ENCODE data around the gene PLEKHA8. TPM values are rescaled to one million over a fixed set of nuclear protein-coding genes. Genes with fewer than 3 reads are reported as not detected.

Gene PLEKHA8
- total RNA-seq, 1 donor = 13.8 TPM

DNA sequence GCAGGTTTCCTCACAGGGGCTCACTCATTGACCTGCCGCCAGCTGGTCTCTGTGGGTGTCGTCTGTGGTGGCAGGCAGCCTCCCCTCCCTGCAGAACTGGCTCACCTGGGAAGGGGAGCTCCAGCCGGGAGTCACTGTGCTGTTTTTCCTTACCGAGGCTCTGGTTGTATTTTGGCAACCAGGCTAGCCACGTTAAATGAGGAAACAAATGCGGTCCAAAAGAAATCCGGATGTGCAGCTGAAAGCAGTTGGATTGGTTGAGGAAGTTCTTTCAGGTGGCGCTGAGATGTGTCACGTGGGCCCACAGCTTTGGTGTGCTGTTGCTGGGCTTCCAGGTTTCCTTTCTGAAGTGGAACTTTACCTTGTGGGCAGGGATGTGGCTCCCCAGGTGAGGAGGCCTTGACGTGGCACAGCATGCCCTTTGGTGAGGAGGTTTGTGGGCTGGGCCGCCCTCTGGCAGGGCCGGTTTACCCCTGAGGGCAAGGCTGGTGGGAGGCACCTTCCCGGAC lies 120.8 kb downstream of the PLEKHA8 start:
- Histone ChIP-seq H3K27ac (ENCODE audit: low read depth, low read length) (no peak overlapping the region), H3K4me3 (ENCODE audit: insufficient read depth, low read length) (no peak overlapping the region), H3K36me3 (ENCODE audit: insufficient read depth, low read length) (peaks cover 2% of the 10 kb centered on the region), H3K79me2 (ENCODE audit: insufficient read depth, low read length) (peaks cover 15% of the 10 kb centered on the region), H3K4me1 (ENCODE audit: insufficient read depth, low read length) (no peaks in the 10 kb centered on the region), H2AFZ (ENCODE audit: low read length) (no peak overlapping the region), H3K9me3 (ENCODE audit: low read depth, low read length) (no peaks in the 10 kb centered on the region), H3K4me2 (ENCODE audit: insufficient read depth, low read length) (no peak overlapping the region), H4K20me1 (ENCODE audit: insufficient read depth, low read length) (peaks cover 5% of the 10 kb centered on the region), H3K27me3 (ENCODE audit: insufficient read depth, low read length) (no peaks in the 10 kb centered on the region)
- no peak for DNase-seq (ENCODE audit: insufficient read length, low spot score, missing footprints)
- TF ChIP-seq, protein P1, sequence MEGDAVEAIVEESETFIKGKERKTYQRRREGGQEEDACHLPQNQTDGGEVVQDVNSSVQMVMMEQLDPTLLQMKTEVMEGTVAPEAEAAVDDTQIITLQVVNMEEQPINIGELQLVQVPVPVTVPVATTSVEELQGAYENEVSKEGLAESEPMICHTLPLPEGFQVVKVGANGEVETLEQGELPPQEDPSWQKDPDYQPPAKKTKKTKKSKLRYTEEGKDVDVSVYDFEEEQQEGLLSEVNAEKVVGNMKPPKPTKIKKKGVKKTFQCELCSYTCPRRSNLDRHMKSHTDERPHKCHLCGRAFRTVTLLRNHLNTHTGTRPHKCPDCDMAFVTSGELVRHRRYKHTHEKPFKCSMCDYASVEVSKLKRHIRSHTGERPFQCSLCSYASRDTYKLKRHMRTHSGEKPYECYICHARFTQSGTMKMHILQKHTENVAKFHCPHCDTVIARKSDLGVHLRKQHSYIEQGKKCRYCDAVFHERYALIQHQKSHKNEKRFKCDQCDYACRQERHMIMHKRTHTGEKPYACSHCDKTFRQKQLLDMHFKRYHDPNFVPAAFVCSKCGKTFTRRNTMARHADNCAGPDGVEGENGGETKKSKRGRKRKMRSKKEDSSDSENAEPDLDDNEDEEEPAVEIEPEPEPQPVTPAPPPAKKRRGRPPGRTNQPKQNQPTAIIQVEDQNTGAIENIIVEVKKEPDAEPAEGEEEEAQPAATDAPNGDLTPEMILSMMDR (IDR thresholded peaks at IDR 0.05; ENCODE audit: extremely low read depth, low read depth, low read length) = no peak

DNA sequence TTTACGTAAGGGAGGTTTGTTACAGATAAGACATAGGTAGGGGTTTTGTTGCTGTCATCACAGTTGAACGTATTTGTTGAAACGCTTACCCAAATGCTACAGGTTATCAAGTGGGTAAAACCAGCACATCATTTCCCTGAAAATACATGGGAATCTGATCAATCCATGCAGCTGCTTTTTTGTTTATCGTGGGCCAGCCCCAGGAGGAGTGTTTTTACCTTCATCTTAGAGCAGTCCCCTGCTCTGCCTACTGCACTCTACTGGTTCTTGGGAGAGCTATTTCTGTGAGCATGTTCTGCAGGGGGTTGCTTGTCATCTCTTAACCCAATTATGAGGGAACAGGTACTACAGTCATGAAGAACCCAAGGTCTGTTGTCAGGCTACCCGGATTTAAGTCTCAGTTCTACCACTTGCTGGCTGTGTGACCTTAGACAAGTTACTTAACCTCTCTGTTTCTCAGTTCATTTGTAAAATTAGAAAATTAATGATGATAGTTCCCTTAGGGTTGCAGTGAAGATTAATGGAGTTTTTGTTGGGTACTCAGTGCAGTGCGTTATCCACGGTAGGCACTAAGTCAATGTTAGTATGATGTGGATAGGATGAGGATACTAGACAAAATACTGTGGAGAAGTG lies 121.5 kb downstream of the PLEKHA8 start:
- TF ChIP-seq, protein P1 (IDR thresholded peaks at IDR 0.05; ENCODE audit: extremely low read depth, low read depth, low read length) = no peak
- no peak overlapping the region for H3K27ac ChIP-seq (ENCODE audit: low read depth, low read length)
- H3K4me1 ChIP-seq (ENCODE audit: insufficient read depth, low read length) = no peaks in the 10 kb centered on the region
- peaks cover 5% of the 10 kb centered on the region for H4K20me1 ChIP-seq (ENCODE audit: insufficient read depth, low read length)
- no peak for DNase-seq (ENCODE audit: insufficient read length, low spot score, missing footprints)
- H3K9me3 ChIP-seq (ENCODE audit: low read depth, low read length) = no peaks in the 10 kb centered on the region
- no peak overlapping the region for H3K4me3 ChIP-seq (ENCODE audit: insufficient read depth, low read length)
- H3K27me3 ChIP-seq (ENCODE audit: insufficient read depth, low read length) = no peaks in the 10 kb centered on the region
- peaks cover 15% of the 10 kb centered on the region for H3K79me2 ChIP-seq (ENCODE audit: insufficient read depth, low read length)
- peaks cover 2% of the 10 kb centered on the region for H3K36me3 ChIP-seq (ENCODE audit: insufficient read depth, low read length)
- no peak overlapping the region for H2AFZ ChIP-seq (ENCODE audit: low read length)
- no peak overlapping the region for H3K4me2 ChIP-seq (ENCODE audit: insufficient read depth, low read length)

DNA sequence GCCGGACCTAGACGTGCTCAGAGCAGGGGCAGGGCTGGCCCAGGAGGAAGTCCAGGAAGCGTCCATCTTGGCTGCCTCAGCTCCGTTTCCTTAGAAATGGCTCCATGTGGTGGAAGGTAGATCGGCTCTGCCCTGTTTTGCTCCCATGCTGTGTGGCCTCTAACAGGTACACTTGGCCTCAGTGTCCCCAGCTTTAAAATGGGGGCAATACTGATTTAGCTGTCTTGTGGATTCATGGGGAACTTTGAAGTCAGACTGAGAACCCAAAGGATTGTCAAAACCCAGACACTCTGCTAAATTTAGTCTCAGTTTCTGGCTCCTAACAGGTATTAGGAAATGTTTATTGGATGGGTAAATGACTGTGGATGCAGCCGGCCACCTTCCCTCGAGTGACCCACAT lies 122.5 kb downstream of the PLEKHA8 start:
- peaks cover 8% of the 10 kb centered on the region for H3K79me2 ChIP-seq (ENCODE audit: insufficient read depth, low read length)
- H3K4me2 ChIP-seq (ENCODE audit: insufficient read depth, low read length) = no peak overlapping the region
- peaks cover 2% of the 10 kb centered on the region for H3K36me3 ChIP-seq (ENCODE audit: insufficient read depth, low read length)
- no peaks in the 10 kb centered on the region for H3K27me3 ChIP-seq (ENCODE audit: insufficient read depth, low read length)
- H3K4me1 ChIP-seq (ENCODE audit: insufficient read depth, low read length) = no peaks in the 10 kb centered on the region
- peaks cover 5% of the 10 kb centered on the region for H4K20me1 ChIP-seq (ENCODE audit: insufficient read depth, low read length)
- H3K9me3 ChIP-seq (ENCODE audit: low read depth, low read length) = no peaks in the 10 kb centered on the region
- no peak overlapping the region for H3K27ac ChIP-seq (ENCODE audit: low read depth, low read length)
- DNase-seq (ENCODE audit: insufficient read length, low spot score, missing footprints) = no peak
- H2AFZ ChIP-seq (ENCODE audit: low read length) = no peak overlapping the region
- H3K4me3 ChIP-seq (ENCODE audit: insufficient read depth, low read length) = no peak overlapping the region
- TF ChIP-seq, protein P1 (IDR thresholded peaks at IDR 0.05; ENCODE audit: extremely low read depth, low read depth, low read length) = no peak

DNA sequence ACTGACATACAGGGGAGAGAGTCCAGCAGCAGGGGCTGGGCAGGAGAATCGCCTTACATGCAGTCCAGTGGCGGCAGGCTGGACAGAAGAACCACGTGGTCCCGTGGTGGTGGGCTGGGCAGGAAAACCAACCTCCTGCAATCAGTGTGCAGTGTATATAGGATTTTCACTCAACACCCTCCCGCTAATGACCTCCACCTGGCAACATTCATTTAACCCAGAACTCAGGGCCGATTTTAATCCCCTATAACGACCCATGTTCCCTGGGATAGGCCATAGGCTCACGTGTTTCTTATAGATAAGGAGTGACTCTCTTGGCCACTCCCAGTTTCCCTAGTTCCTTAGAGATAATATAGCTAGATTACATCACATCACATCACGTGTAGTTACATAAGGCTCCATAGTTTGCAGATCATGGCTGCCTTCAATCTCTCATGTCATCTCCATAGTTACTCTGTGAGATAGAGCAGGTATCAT lies 125.9 kb downstream of the PLEKHA8 start:
- Histone ChIP-seq H3K36me3 (ENCODE audit: insufficient read depth, low read length) (peaks cover 2% of the 10 kb centered on the region), H3K79me2 (ENCODE audit: insufficient read depth, low read length) (no peaks in the 10 kb centered on the region), H4K20me1 (ENCODE audit: insufficient read depth, low read length) (peaks cover 1% of the 10 kb centered on the region), H3K27me3 (ENCODE audit: insufficient read depth, low read length) (no peaks in the 10 kb centered on the region), H3K4me3 (ENCODE audit: insufficient read depth, low read length) (no peak overlapping the region), H3K4me1 (ENCODE audit: insufficient read depth, low read length) (no peaks in the 10 kb centered on the region), H3K4me2 (ENCODE audit: insufficient read depth, low read length) (no peak overlapping the region), H2AFZ (ENCODE audit: low read length) (no peak overlapping the region), H3K9me3 (ENCODE audit: low read depth, low read length) (no peaks in the 10 kb centered on the region), H3K27ac (ENCODE audit: low read depth, low read length) (no peak overlapping the region)
- DNase-seq (ENCODE audit: insufficient read length, low spot score, missing footprints) = no peak
- TF ChIP-seq, protein P1 (IDR thresholded peaks at IDR 0.05; ENCODE audit: extremely low read depth, low read depth, low read length) = no peak

Measured in osteoblast (primary cell).